ENCODE data around the gene CACNA1C. TPM values are rescaled to one million over a fixed set of nuclear protein-coding genes. Genes with fewer than 3 reads are reported as not detected.

Gene CACNA1C
- total RNA-seq, 2 experiments from 2014 or later, result 0.05 to 0.08 TPM

DNA sequence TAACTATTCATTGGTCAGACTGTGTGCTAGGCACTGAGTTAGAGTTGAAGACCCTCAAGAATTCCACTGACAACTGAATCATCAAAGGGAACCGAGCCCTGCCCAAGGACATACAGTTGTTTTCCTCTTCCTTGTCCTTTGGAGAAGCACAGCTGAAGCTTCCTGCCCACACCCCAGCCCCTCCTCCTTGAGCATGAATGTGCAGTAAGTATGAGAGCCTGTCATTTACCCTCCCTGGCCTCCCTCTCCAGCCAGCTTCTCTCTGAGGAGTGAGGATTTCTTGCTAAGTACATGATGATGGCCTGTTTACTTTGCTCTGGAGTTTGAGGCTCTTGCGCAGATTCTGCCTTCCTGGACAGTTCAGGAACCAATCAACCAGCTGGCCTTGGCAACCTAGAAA lies 235.2 kb downstream of the CACNA1C start:
- ATAC-seq (ENCODE audit: poor library complexity) (no peak), DNase-seq (peak in 1 of 14 experiments; percentile 24)
- Mint-ChIP-seq H3K9me3 (no peaks in the 10 kb centered on the region), H3K27me3 (peaks cover 17% of the 10 kb centered on the region), H3K4me3 (no peak overlapping the region), H3K36me3 (ENCODE audit: low read depth) (no peaks in the 10 kb centered on the region), H3K4me1 (ENCODE audit: low read depth) (no peaks in the 10 kb centered on the region), H3K27ac (no peak overlapping the region)
- POLR2A ChIA-PET, result no interaction called here
- no peaks in the 10 kb centered on the region for H3K36me3 ChIP-seq (ENCODE audit: insufficient read depth, low read length)
- H3K9me3 ChIP-seq (ENCODE audit: control insufficient read depth in 1 of 2, insufficient read depth in 1 of 2, low read length in 2 of 2), result no peaks in the 10 kb centered on the region
- no peaks in the 10 kb centered on the region for H3K4me1 ChIP-seq (ENCODE audit: insufficient read depth, low read length)
- TF ChIP-seq CTCF (IDR thresholded peaks at IDR 0.05), result no peak
- CTCF ChIA-PET, result no interaction called here
- intact Hi-C loops (cut with DNase I, micrococcal nuclease), result no loop called here
- peaks cover 6 to 11% of the 10 kb centered on the region in 2 experiments for H3K27me3 ChIP-seq (ENCODE audit: control insufficient read depth in 1 of 2, insufficient read depth in 2 of 2, low read length in 2 of 2)
- H3K27ac ChIP-seq (ENCODE audit: low read depth in 1 of 2, low read length in 2 of 2), result no peak overlapping the region
- no peak overlapping the region for H3K4me3 ChIP-seq (ENCODE audit: low read length)

- H3K36me3 Mint-ChIP-seq (ENCODE audit: low read depth), result no peaks in the 10 kb centered on the region
- intact Hi-C loops (cut with DNase I, micrococcal nuclease), result no loop called here
- TF ChIP-seq CTCF (IDR thresholded peaks at IDR 0.05), result no peak
- H3K27ac ChIP-seq (ENCODE audit: low read depth in 1 of 2, low read length in 2 of 2), result no peak overlapping the region
- no peaks in the 10 kb centered on the region for H3K4me1 Mint-ChIP-seq (ENCODE audit: low read depth)
- H3K4me1 ChIP-seq (ENCODE audit: insufficient read depth, low read length), result no peaks in the 10 kb centered on the region
- DNase-seq (no peak), ATAC-seq (ENCODE audit: poor library complexity) (no peak)
- H3K4me3 ChIP-seq (ENCODE audit: low read length), result no peak overlapping the region
- CTCF ChIA-PET, result no interaction called here
- H3K4me3 Mint-ChIP-seq, result no peak overlapping the region
- no peak overlapping the region for H3K27ac Mint-ChIP-seq
- no peaks in the 10 kb centered on the region for H3K36me3 ChIP-seq (ENCODE audit: insufficient read depth, low read length)
- H3K27me3 Mint-ChIP-seq, result peaks cover 13% of the 10 kb centered on the region
- H3K27me3 ChIP-seq (ENCODE audit: control insufficient read depth in 1 of 2, insufficient read depth in 2 of 2, low read length in 2 of 2), result peaks cover 3 to 11% of the 10 kb centered on the region in 2 experiments
- H3K9me3 ChIP-seq (ENCODE audit: control insufficient read depth in 1 of 2, insufficient read depth in 1 of 2, low read length in 2 of 2), result no peaks in the 10 kb centered on the region
- no peaks in the 10 kb centered on the region for H3K9me3 Mint-ChIP-seq
- POLR2A ChIA-PET, result no interaction called here
Observed at GRCh38 chr12:2288471-2288870, 235.7 kb downstream of the CACNA1C start.

DNA sequence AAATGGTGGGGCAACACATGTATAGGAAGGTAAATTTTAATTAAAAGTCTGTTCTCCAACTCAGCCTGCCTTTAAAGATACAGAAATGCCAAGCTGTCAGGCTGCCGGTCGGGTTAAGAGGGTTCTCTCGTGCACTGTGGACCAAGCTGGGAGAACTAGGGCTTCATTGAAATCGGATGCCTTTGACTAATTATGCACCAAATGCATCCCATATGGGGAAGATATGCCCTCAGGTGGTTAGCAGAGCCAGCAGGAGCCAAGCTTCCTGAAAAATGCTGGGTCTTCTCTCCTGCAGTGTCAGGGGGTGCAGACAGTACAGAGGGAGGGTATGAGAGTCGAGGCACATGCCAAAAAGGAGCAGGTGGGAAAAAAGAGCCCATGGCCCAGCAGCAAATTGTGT lies 236.1 kb downstream of the CACNA1C start:
- DNase-seq (no peak), ATAC-seq (ENCODE audit: poor library complexity) (no peak)
- no peak overlapping the region for H3K27ac Mint-ChIP-seq
- H3K4me3 ChIP-seq (ENCODE audit: low read length), result no peak overlapping the region
- ChIA-PET CTCF (no interaction called here), POLR2A (no interaction called here)
- intact Hi-C loops (cut with DNase I, micrococcal nuclease), result no loop called here
- H3K36me3 Mint-ChIP-seq (ENCODE audit: low read depth), result no peaks in the 10 kb centered on the region
- H3K9me3 ChIP-seq (ENCODE audit: control insufficient read depth in 1 of 2, insufficient read depth in 1 of 2, low read length in 2 of 2), result no peaks in the 10 kb centered on the region
- H3K27me3 ChIP-seq (ENCODE audit: control insufficient read depth in 1 of 2, insufficient read depth in 2 of 2, low read length in 2 of 2), result peaks cover 0 to 7% of the 10 kb centered on the region in 2 experiments
- TF ChIP-seq CTCF (IDR thresholded peaks at IDR 0.05), result no peak
- no peaks in the 10 kb centered on the region for H3K36me3 ChIP-seq (ENCODE audit: insufficient read depth, low read length)
- no peaks in the 10 kb centered on the region for H3K4me1 Mint-ChIP-seq (ENCODE audit: low read depth)
- peaks cover 13% of the 10 kb centered on the region for H3K27me3 Mint-ChIP-seq
- H3K4me1 ChIP-seq (ENCODE audit: insufficient read depth, low read length), result no peaks in the 10 kb centered on the region
- H3K9me3 Mint-ChIP-seq, result no peaks in the 10 kb centered on the region
- no peak overlapping the region for H3K27ac ChIP-seq (ENCODE audit: low read depth in 1 of 2, low read length in 2 of 2)
- no peak overlapping the region for H3K4me3 Mint-ChIP-seq

Data from CD4-positive, alpha-beta T cell (primary cell).